ENCODE measurements around the gene CSKMT. TPM values are rescaled to one million over a fixed set of nuclear protein-coding genes. Genes with fewer than 3 reads are reported as not detected.
A peak's percentile ranks its signal among the peaks of the same experiment; 100 is the strongest.

Gene CSKMT
- total and polyA plus RNA-seq, 3 experiments from 2014 or later, result 3.6 to 48.3 (median 43.1) TPM

- Mint-ChIP-seq H3K27ac (peak overlapping the region; percentile 92 to 99 (median 94)), H3K4me1 (peaks cover 36 to 49% (median 41%) of the 10 kb centered on the region in 3 donors), H3K4me3 (peak overlapping the region; percentile 86 to 95 (median 89)), H3K36me3 (peaks cover 3 to 26% (median 4%) of the 10 kb centered on the region in 3 donors), H3K9me3 (no peaks in the 10 kb centered on the region), H3K27me3 (no peaks in the 10 kb centered on the region)
- Histone ChIP-seq H3K27me3 (ENCODE audit: insufficient read depth, low read length, poor library complexity, severe bottlenecking) (no peaks in the 10 kb centered on the region), H3K27ac (ENCODE audit: low read depth, low read length) (peak overlapping the region; percentile 95), H3K4me1 (ENCODE audit: insufficient read depth, low read length) (peaks cover 48% of the 10 kb centered on the region), H3K4me3 (ENCODE audit: low read length) (peak overlapping the region; percentile 88), H3K36me3 (ENCODE audit: insufficient read depth, low read length) (no peaks in the 10 kb centered on the region), H3K9me3 (ENCODE audit: low read length) (no peaks in the 10 kb centered on the region)
- ChIA-PET POLR2A (interaction anchor here (0.8 to 2.1 kb wide), 15 partner anchors 21 to 150 kb away, joined by 3 to 17 read pairs (median 4); partner anchors contain the start of genes C11orf98, CSKMT, HNRNPUL2 and LBHD1), CTCF (interaction anchor here (0.8 to 5.3 kb wide), 9 partner anchors 11 to 281 kb away, joined by 3 to 33 read pairs (median 3); partner anchors contain the start of genes C11orf98, CSKMT, LRRN4CL and TTC9C)
- peak; percentile 92 to 98 (median 95) for DNase-seq
These were observed 41.1 kb downstream of the CSKMT start for GRCh38 chr11:62705880-62706849.

GRCh38 chr11:62706850-62707247 is 41.7 kb downstream of the CSKMT start:
- Mint-ChIP-seq H3K4me3 (peak overlapping the region; percentile 70 to 91 (median 87)), H3K36me3 (peaks cover 3 to 27% (median 4%) of the 10 kb centered on the region in 3 donors), H3K27me3 (no peaks in the 10 kb centered on the region), H3K4me1 (peaks cover 36 to 49% (median 41%) of the 10 kb centered on the region in 3 donors), H3K27ac (peak overlapping the region; percentile 49 to 99 (median 82)), H3K9me3 (no peaks in the 10 kb centered on the region)
- H3K36me3 ChIP-seq (ENCODE audit: insufficient read depth, low read length), result peaks cover 6% of the 10 kb centered on the region
- H3K4me3 ChIP-seq (ENCODE audit: low read length), result peak overlapping the region; percentile 82
- H3K27me3 ChIP-seq (ENCODE audit: insufficient read depth, low read length, poor library complexity, severe bottlenecking), result no peaks in the 10 kb centered on the region
- no peaks in the 10 kb centered on the region for H3K9me3 ChIP-seq (ENCODE audit: low read length)
- POLR2A ChIA-PET, result interaction anchor here (0.9 to 3.5 kb wide), 12 partner anchors 20 to 151 kb away, joined by 3 to 17 read pairs (median 6); partner anchors contain the start of genes C11orf98, CSKMT, HNRNPUL2 and LBHD1
- peaks cover 48% of the 10 kb centered on the region for H3K4me1 ChIP-seq (ENCODE audit: insufficient read depth, low read length)
- DNase-seq, result no peak
- peak overlapping the region; percentile 13 for H3K27ac ChIP-seq (ENCODE audit: low read depth, low read length)
- CTCF ChIA-PET, result interaction anchor here (1.0 to 5.3 kb wide), 10 partner anchors 12 to 282 kb away, joined by 3 to 33 read pairs (median 4); partner anchors contain the start of genes C11orf98, CSKMT, TMEM179B and TTC9C

- Mint-ChIP-seq H3K27ac (peak within 1 kb of the TSS; percentile 95 to 99 (median 98)), H3K4me1 (peaks cover 39 to 53% (median 45%) of the 10 kb centered on the region in 3 donors), H3K9me3 (no peaks in the 10 kb centered on the region), H3K27me3 (no peaks in the 10 kb centered on the region), H3K36me3 (peaks cover 3 to 28% (median 5%) of the 10 kb centered on the region in 3 donors), H3K4me3 (peak within 1 kb of the TSS; percentile 90 to 100 (median 93))
- DNase-seq, result no peak
- POLR2A ChIA-PET, result interaction anchor here (0.6 to 4.9 kb wide), 9 partner anchors 19 to 117 kb away, joined by 3 to 42 read pairs (median 7); partner anchors contain the start of genes C11orf98, CSKMT, GANAB and HNRNPUL2
- Histone ChIP-seq H3K9me3 (ENCODE audit: low read length) (no peaks in the 10 kb centered on the region), H3K4me3 (ENCODE audit: low read length) (peak within 1 kb of the TSS; percentile 91), H3K36me3 (ENCODE audit: insufficient read depth, low read length) (peaks cover 9% of the 10 kb centered on the region), H3K27me3 (ENCODE audit: insufficient read depth, low read length, poor library complexity, severe bottlenecking) (no peaks in the 10 kb centered on the region), H3K27ac (ENCODE audit: low read depth, low read length) (peak within 1 kb of the TSS; percentile 88), H3K4me1 (ENCODE audit: insufficient read depth, low read length) (peaks cover 48% of the 10 kb centered on the region)
- CTCF ChIA-PET, result interaction anchor here (0.8 to 5.3 kb wide), 7 partner anchors 13 to 283 kb away, joined by 3 to 33 read pairs (median 4); partner anchors contain the start of gene TMEM179B
These were observed 42.3 kb downstream of the CSKMT start, which contains the start of the genes BSCL2 and GNG3 for GRCh38 chr11:62707277-62707861. Gene BSCL2 (minus strand): TSS chr11:62707424. CDS start chr11:62707195, 229 bp downstream. Gene GNG3 (plus strand): TSS chr11:62707676. CDS start chr11:62708296, 620 bp downstream.

GRCh38 chr11:62708392-62708791 is 43.3 kb downstream of the CSKMT start:
- Mint-ChIP-seq H3K4me1 (peaks cover 44 to 63% (median 55%) of the 10 kb centered on the region in 3 donors), H3K27ac (peak overlapping the region; percentile 91 to 99 (median 98)), H3K4me3 (peak overlapping the region; percentile 89 to 100 (median 93)), H3K9me3 (no peaks in the 10 kb centered on the region), H3K36me3 (peaks cover 0 to 36% (median 3%) of the 10 kb centered on the region in 3 donors), H3K27me3 (no peaks in the 10 kb centered on the region)
- CTCF ChIA-PET, result interaction anchor here (1.3 to 3.4 kb wide), 7 partner anchors 15 to 284 kb away, joined by 3 to 15 read pairs (median 7); partner anchors contain the start of genes HNRNPUL2, LBHD1, TMEM179B and TTC9C
- H3K9me3 ChIP-seq (ENCODE audit: low read length), result no peaks in the 10 kb centered on the region
- peaks cover 17% of the 10 kb centered on the region for H3K36me3 ChIP-seq (ENCODE audit: insufficient read depth, low read length)
- POLR2A ChIA-PET, result interaction anchor here (0.6 to 4.9 kb wide), 21 partner anchors 19 to 173 kb away, joined by 3 to 42 read pairs (median 7); partner anchors contain the start of genes B3GAT3, C11orf98, CSKMT and HNRNPUL2
- H3K4me1 ChIP-seq (ENCODE audit: insufficient read depth, low read length), result peaks cover 48% of the 10 kb centered on the region
- H3K27me3 ChIP-seq (ENCODE audit: insufficient read depth, low read length, poor library complexity, severe bottlenecking), result no peaks in the 10 kb centered on the region
- H3K27ac ChIP-seq (ENCODE audit: low read depth, low read length), result peak overlapping the region; percentile 88
- peak overlapping the region; percentile 91 for H3K4me3 ChIP-seq (ENCODE audit: low read length)
- DNase-seq, result no peak

GRCh38 chr11:62708793-62709192 is 43.7 kb downstream of the CSKMT start:
- Mint-ChIP-seq H3K27me3 (no peaks in the 10 kb centered on the region), H3K9me3 (no peaks in the 10 kb centered on the region), H3K4me1 (peaks cover 47 to 66% (median 58%) of the 10 kb centered on the region in 3 donors), H3K36me3 (peaks cover 0 to 40% (median 3%) of the 10 kb centered on the region in 3 donors), H3K27ac (peak overlapping the region; percentile 91 to 99 (median 98)), H3K4me3 (peak overlapping the region; percentile 89 to 100 (median 93))
- CTCF ChIA-PET, result interaction anchor here (0.6 to 3.4 kb wide), 11 partner anchors 11 to 154 kb away, joined by 3 to 15 read pairs (median 4); partner anchors contain the start of genes HNRNPUL2, LBHD1, TMEM179B and TTC9C
- H3K27me3 ChIP-seq (ENCODE audit: insufficient read depth, low read length, poor library complexity, severe bottlenecking), result no peaks in the 10 kb centered on the region
- POLR2A ChIA-PET, result interaction anchor here (0.7 to 4.9 kb wide), 20 partner anchors 19 to 172 kb away, joined by 3 to 42 read pairs (median 6); partner anchors contain the start of genes B3GAT3, C11orf98, CSKMT and HNRNPUL2
- DNase-seq, result peak in 3 of 5 donors; percentile 25 to 76 (median 36)
- peak overlapping the region; percentile 88 for H3K27ac ChIP-seq (ENCODE audit: low read depth, low read length)
- peaks cover 17% of the 10 kb centered on the region for H3K36me3 ChIP-seq (ENCODE audit: insufficient read depth, low read length)
- H3K4me1 ChIP-seq (ENCODE audit: insufficient read depth, low read length), result peaks cover 48% of the 10 kb centered on the region
- peak overlapping the region; percentile 91 for H3K4me3 ChIP-seq (ENCODE audit: low read length)
- H3K9me3 ChIP-seq (ENCODE audit: low read length), result no peaks in the 10 kb centered on the region

GRCh38 chr11:62709247-62710000 is 44.3 kb downstream of the CSKMT start:
- H3K27me3 ChIP-seq (ENCODE audit: insufficient read depth, low read length, poor library complexity, severe bottlenecking), result no peaks in the 10 kb centered on the region
- ChIA-PET CTCF (interaction anchor here (0.6 to 3.4 kb wide), 11 partner anchors 10 to 154 kb away, joined by 3 to 15 read pairs (median 4); partner anchors contain the start of genes HNRNPUL2, LBHD1, TMEM179B and TTC9C), POLR2A (interaction anchor here (0.6 to 4.9 kb wide), 24 partner anchors 9 to 172 kb away, joined by 3 to 42 read pairs (median 5); partner anchors contain the start of genes B3GAT3, C11orf98, CSKMT and HNRNPUL2)
- no peaks in the 10 kb centered on the region for H3K9me3 ChIP-seq (ENCODE audit: low read length)
- DNase-seq, result peak; percentile 91 to 99 (median 96)
- Mint-ChIP-seq H3K27ac (peak overlapping the region; percentile 91 to 99 (median 98)), H3K36me3 (peaks cover 0 to 46% (median 3%) of the 10 kb centered on the region in 3 donors), H3K27me3 (no peaks in the 10 kb centered on the region), H3K9me3 (no peaks in the 10 kb centered on the region), H3K4me3 (peak overlapping the region; percentile 89 to 100 (median 93)), H3K4me1 (peaks cover 49 to 70% (median 62%) of the 10 kb centered on the region in 3 donors)
- H3K27ac ChIP-seq (ENCODE audit: low read depth, low read length), result peak overlapping the region; percentile 88
- peaks cover 21% of the 10 kb centered on the region for H3K36me3 ChIP-seq (ENCODE audit: insufficient read depth, low read length)
- H3K4me1 ChIP-seq (ENCODE audit: insufficient read depth, low read length), result peaks cover 48% of the 10 kb centered on the region
- H3K4me3 ChIP-seq (ENCODE audit: low read length), result peak overlapping the region; percentile 91
